ENCODE results near the gene TMEM9.

TMEM9 gene

DNA sequence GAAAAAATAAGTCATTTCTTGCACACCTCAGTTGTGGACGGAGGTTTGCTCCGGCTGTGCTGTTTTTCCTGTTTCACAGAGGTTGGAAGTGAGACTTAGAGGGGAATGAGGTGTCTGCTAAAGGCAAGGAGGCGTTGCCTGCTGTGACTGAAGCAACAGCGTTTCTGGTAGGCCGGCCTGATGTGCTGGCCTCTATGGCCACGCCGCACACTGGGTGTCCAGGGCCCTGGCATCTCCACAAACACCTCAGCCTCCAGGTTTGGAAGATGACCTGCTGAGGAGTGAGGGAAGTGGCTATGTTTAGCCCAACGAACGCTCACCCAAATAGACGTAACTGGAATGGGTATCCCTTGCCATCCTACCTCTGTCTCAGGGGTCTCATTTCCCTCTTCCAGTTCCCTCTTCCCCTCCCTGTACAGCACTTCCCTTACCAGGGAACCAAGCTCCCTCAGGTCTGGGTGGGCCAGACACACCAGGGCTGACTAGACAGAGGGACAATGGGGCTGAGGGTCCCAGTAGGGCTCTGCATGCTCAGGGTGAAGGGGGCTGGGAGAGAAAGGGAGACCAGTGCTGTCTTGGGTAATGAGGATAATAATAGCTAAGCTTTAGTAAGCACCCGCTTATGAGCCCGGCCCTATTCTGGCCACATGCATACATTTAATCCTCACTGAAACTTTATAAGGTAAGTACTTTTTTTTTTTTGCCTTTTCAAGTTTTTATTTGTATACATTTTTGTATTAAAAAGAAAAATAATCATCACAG is 53.9 kb downstream of the TMEM9 start:
- no peak for DNase-seq

GRCh38 chr1:201098992-201099677 is 55.1 kb downstream of the TMEM9 start:
- DNase-seq: no peak

GRCh38 chr1:201096977-201097856 is 57.1 kb downstream of the TMEM9 start:
- no peak for DNase-seq

GRCh38 chr1:201096041-201096461 is 58.2 kb downstream of the TMEM9 start:
- no peak for DNase-seq

GRCh38 chr1:201095581-201095980 is 58.7 kb downstream of the TMEM9 start:
- no peak for DNase-seq

GRCh38 chr1:201094832-201095231 is 59.4 kb downstream of the TMEM9 start:
- DNase-seq: no peak

- DNase-seq: no peak
These were observed 60.3 kb downstream of the TMEM9 start for GRCh38 chr1:201093962-201094361.

DNA sequence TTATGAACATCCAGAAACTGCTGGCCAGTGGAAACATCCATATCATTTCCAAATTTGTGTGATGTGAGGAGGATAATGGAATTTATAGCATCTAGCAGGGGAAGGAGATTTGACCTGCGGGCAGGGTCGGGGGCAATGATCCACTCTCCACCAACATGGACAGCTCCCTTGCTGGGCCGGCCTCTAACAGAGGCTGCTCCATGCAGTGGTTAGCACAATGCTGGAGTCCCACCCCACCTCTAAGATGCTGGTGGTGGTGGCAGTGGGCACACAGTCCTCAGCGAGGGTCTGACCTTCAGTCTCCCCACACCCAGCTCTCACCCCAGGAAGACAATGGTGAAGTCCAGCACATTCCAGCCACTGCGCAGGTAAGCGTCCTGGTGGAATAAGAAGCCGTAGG is 60.7 kb downstream of the TMEM9 start:
- no peak for DNase-seq

DNA sequence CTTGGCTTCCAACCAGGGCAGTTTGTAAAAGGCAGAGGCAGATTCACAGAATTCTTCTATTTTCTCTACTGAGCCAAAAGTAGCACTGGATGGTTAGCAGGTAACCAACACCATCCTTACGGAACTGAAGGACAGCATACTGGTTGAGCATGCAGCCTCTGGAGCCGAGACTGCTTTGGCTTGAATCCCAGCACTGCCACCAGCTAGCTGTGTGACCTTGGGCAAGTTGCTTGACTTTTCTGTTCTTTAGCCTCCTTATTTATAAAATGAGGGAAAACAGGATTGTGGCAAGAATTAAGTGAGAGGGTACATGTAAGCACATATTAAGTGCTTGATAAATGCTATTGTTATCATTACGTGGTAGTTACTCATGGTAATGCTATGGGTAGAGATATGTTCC is 61.5 kb downstream of the TMEM9 start:
- no peak for DNase-seq

- no peak for DNase-seq
These were observed 63.0 kb downstream of the TMEM9 start for GRCh38 chr1:201091256-201091655.

- DNase-seq: no peak
These were observed 63.7 kb downstream of the TMEM9 start for GRCh38 chr1:201090541-201090940.

- no peak for DNase-seq
These were observed 64.7 kb downstream of the TMEM9 start for GRCh38 chr1:201089596-201089995.

GRCh38 chr1:201088901-201089525 is 65.3 kb downstream of the TMEM9 start:
- DNase-seq: no peak

DNA sequence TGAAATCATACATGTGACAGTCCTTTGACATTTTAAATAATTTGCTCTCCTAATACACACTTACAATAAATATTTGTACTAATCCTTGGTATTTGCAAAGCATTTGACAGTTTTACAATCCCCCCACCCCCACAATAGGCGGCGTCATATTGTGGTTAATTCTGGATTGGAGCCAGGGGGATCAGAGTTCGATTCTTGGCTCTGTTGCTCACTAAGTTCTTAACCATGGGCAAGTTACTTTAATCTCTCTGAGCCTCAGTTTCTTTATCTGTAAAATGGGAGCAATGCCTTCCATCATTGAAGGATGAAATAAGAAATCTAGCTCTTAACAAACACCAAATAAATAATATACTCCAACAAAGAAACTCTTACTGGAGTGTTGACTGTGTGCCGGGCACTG is 65.9 kb downstream of the TMEM9 start:
- no peak for DNase-seq

GRCh38 chr1:201085902-201086735 is 68.2 kb downstream of the TMEM9 start:
- DNase-seq: no peak
